CD4-positive, alpha-beta T cell (primary cell): ENCODE measurements around the gene SLC9A5. TPM values are rescaled to one million over a fixed set of nuclear protein-coding genes. Genes with fewer than 3 reads are reported as not detected.

Source experiments
- ATAC-seq: fragments of 200-7000 bp; cut with Tn5 transposase; one replicate; pipeline ENCODE4 v1.10.0; 2022; ENCODE audit warnings: mild to moderate bottlenecking; ENCODE audit not compliant: poor library complexity
- CTCF ChIA-PET: fragments of 350-600 bp; sonication (Branson Sonifier 250); formaldehyde crosslinking; loops from one replicate; lab custom pipeline; 2021; ENCODE audit warnings: antibody characterized with exemption, inconsistent platforms; lab: Charles Lee
- POLR2A ChIA-PET: fragments of 350-600 bp; sonication (Branson Sonifier 250); formaldehyde crosslinking; loops from one replicate; lab custom pipeline; 2021; ENCODE audit warnings: antibody characterized with exemption, inconsistent platforms; lab: Charles Lee
- DNase-seq, 14 experiments: peaks; one replicate each; pipeline ENCODE4 v3.0.0-alpha.2; 2013 to 2020; ENCODE audit warnings: mixed read lengths in 2 of 14
- H3K27ac ChIP-seq, 2 donors: one replicate each; pipeline versions ENCODE4 v1.5.1 to v1.7.0; 2013; ENCODE audit warnings: low read length in 2 of 2, low read depth in 1 of 2, mild to moderate bottlenecking in 1 of 2
- H3K27me3 ChIP-seq, 2 experiments: 1 replicate in 1 of 2; 2 replicates in 1 of 2; pipeline versions ENCODE4 v1.6.1 to v1.7.0; 2013; ENCODE audit warnings: low read length in 2 of 2, control low read depth in 1 of 2, mild to moderate bottlenecking in 1 of 2, moderate library complexity in 1 of 2; ENCODE audit not compliant: insufficient read depth in 2 of 2, control insufficient read depth in 1 of 2
- H3K36me3 ChIP-seq: one replicate; pipeline ENCODE4 v1.6.1; 2013; ENCODE audit warnings: low read length, control low read depth; ENCODE audit not compliant: insufficient read depth
- H3K4me1 ChIP-seq: one replicate; pipeline ENCODE4 v1.6.1; 2013; ENCODE audit warnings: low read length, control low read depth; ENCODE audit not compliant: insufficient read depth
- H3K4me3 ChIP-seq: one replicate; pipeline ENCODE4 v1.5.1; 2013; ENCODE audit warnings: mild to moderate bottlenecking, low read length, moderate library complexity
- H3K9me3 ChIP-seq, 2 experiments: 1 replicate in 1 of 2; 2 replicates in 1 of 2; pipeline versions ENCODE4 v1.6.1 to v1.7.0; 2013; ENCODE audit warnings: low read length in 2 of 2, mild to moderate bottlenecking in 2 of 2, control low read depth in 1 of 2, moderate library complexity in 1 of 2; ENCODE audit not compliant: control insufficient read depth in 1 of 2, insufficient read depth in 1 of 2
- H3K27ac Mint-ChIP-seq: one replicate; pipeline ENCODE4 v1.8.0; 2020; ENCODE audit warnings: mixed read lengths
- H3K27me3 Mint-ChIP-seq: one replicate; pipeline ENCODE4 v1.8.0; 2021; ENCODE audit warnings: mixed read lengths
- H3K36me3 Mint-ChIP-seq: one replicate; pipeline ENCODE4 v1.8.0; 2021; ENCODE audit warnings: low read depth, mixed read lengths
- H3K4me1 Mint-ChIP-seq: one replicate; pipeline ENCODE4 v1.8.0; 2021; ENCODE audit warnings: low read depth, mixed read lengths
- H3K4me3 Mint-ChIP-seq: one replicate; pipeline ENCODE4 v1.8.0; 2020; ENCODE audit warnings: mild to moderate bottlenecking, mixed read lengths
- H3K9me3 Mint-ChIP-seq: one replicate; pipeline ENCODE4 v1.8.0; 2020; ENCODE audit warnings: mixed read lengths
- CTCF ChIP-seq: fragments of 200-600 bp; IDR thresholded peaks from one replicate; pipeline ENCODE4 v1.8.0; 2022; ENCODE audit warnings: antibody characterized with exemption, mild to moderate bottlenecking
- intact Hi-C, 2 experiments: fragments of 100-400 bp; cut with DNase I in 1 of 2; cut with micrococcal nuclease in 1 of 2; formaldehyde crosslinking; loops; one replicate each; pipeline versions ENCODE4 v1.15.1 to v1.9.0; 2023 to 2025; cut with DNase I, micrococcal nuclease
- total RNA-seq, 174 experiments: library from RNA in 2 of 174; stranded (reverse) in 2 of 174; gene quantifications; one replicate each; pipeline ENCODE4 v1.2.3 and lab custom pipeline; 2021 to 2026

SLC9A5 gene
- total RNA-seq, 2 experiments from 2014 or later = 3.1 TPM

- intact Hi-C loops = loop anchor here (1.0 to 10.0 kb wide), 4 partner anchors 19 to 838 kb away; partner anchors contain the start of genes NFATC3 (in 1 of the 2), PHAF1 (in 1 of the 2), RANBP10 (in 1 of the 2) and TMEM208 (in 1 of the 2)
- peak overlapping the region; percentile 68 for H3K27ac Mint-ChIP-seq
- peaks cover 72% of the 10 kb centered on the region for H3K4me1 ChIP-seq
- ChIA-PET POLR2A (interaction anchor here (0.6 to 6.2 kb wide), 6 partner anchors 8 to 234 kb away, joined by 3 to 81 read pairs (median 4); partner anchors contain the start of genes ATP6V0D1, B3GNT9 and TMEM208), CTCF (interaction anchor here (1.3 to 5.3 kb wide), 2 partner anchors 19 to 235 kb away, joined by 3 to 31 read pairs; partner anchors contain the start of gene TMEM208)
- no peaks in the 10 kb centered on the region for H3K9me3 Mint-ChIP-seq
- peaks cover 0 to 6% of the 10 kb centered on the region in 2 experiments for H3K27me3 ChIP-seq
- peak overlapping the region; percentile 97 for H3K4me3 Mint-ChIP-seq
- peak overlapping the region; percentile 65 to 74 for H3K27ac ChIP-seq
- peak overlapping the region; percentile 87 for H3K4me3 ChIP-seq
- no peaks in the 10 kb centered on the region for H3K36me3 Mint-ChIP-seq
- DNase-seq (peak in 8 of 14 experiments; percentile 24 to 63 (median 46)), ATAC-seq (peak; percentile 4)
- peaks cover 10% of the 10 kb centered on the region for H3K27me3 Mint-ChIP-seq
- H3K9me3 ChIP-seq = no peaks in the 10 kb centered on the region
- no peak for TF ChIP-seq CTCF
- H3K36me3 ChIP-seq = no peaks in the 10 kb centered on the region
- peaks cover 42% of the 10 kb centered on the region for H3K4me1 Mint-ChIP-seq
These were observed 2.0 kb upstream of the SLC9A5 start for GRCh38 chr16:67246756-67247191.

GRCh38 chr16:67247192-67248072, 1.3 kb upstream of the SLC9A5 start, which contains the start of gene FHOD1:
Gene FHOD1 (minus strand): TSS chr16:67247481. CDS start chr16:67247410, 71 bp downstream.
- Mint-ChIP-seq H3K4me1 (peaks cover 42% of the 10 kb centered on the region), H3K36me3 (no peaks in the 10 kb centered on the region), H3K27me3 (peaks cover 13% of the 10 kb centered on the region), H3K4me3 (peak within 1 kb of the TSS; percentile 97), H3K9me3 (no peaks in the 10 kb centered on the region), H3K27ac (peak within 1 kb of the TSS; percentile 68)
- intact Hi-C loops = loop anchor here (1.0 to 10.0 kb wide), 4 partner anchors 20 to 837 kb away; partner anchors contain the start of genes NFATC3 (in 1 of the 2), PHAF1 (in 1 of the 2), RANBP10 (in 1 of the 2) and TMEM208 (in 1 of the 2)
- H3K27me3 ChIP-seq = peaks cover 0 to 6% of the 10 kb centered on the region in 2 experiments
- peak within 1 kb of the TSS; percentile 87 for H3K4me3 ChIP-seq
- H3K4me1 ChIP-seq = peaks cover 69% of the 10 kb centered on the region
- H3K36me3 ChIP-seq = no peaks in the 10 kb centered on the region
- ATAC-seq (peak; percentile 74), DNase-seq (peak; percentile 86 to 99 (median 96))
- ChIA-PET POLR2A (interaction anchor here (0.6 to 6.2 kb wide), 11 partner anchors 8 to 234 kb away, joined by 3 to 81 read pairs (median 4); partner anchors contain the start of genes ATP6V0D1, B3GNT9 and TMEM208), CTCF (interaction anchor here (1.0 to 5.3 kb wide), 5 partner anchors 20 to 417 kb away, joined by 3 to 31 read pairs (median 3); partner anchors contain the start of genes NAE1 and TMEM208)
- no peaks in the 10 kb centered on the region for H3K9me3 ChIP-seq
- peak within 1 kb of the TSS; percentile 65 to 74 for H3K27ac ChIP-seq
- no peak for TF ChIP-seq CTCF

DNA sequence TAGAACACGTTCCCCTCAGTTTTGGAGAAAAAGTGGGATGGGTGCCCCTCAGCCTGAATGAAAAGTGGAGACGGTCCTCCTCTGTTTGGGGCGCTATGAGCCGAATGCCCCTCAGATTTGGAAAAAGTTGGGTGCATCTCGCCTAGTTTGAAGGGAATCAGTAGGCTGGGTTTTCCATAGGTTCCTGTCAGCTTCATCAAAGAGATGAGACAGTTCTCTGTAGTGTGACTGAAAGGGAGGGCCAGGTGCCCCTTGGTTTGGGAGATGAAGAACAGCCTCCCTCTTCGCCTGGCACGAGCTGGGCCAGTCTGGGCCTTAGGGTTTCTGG, 742 bp upstream of the SLC9A5 start:
- ATAC-seq = no peak
- POLR2A ChIA-PET = interaction anchor here (0.9 to 6.2 kb wide), 10 partner anchors 9 to 234 kb away, joined by 3 to 81 read pairs (median 4); partner anchors contain the start of genes ATP6V0D1, B3GNT9 and TMEM208
- no peak for TF ChIP-seq CTCF
- H3K27ac ChIP-seq = no peak overlapping the region
- intact Hi-C loops = loop anchor here (5.0 to 10.0 kb wide), 3 partner anchors 141 to 837 kb away; partner anchors contain the start of genes NFATC3 (in 1 of the 2), PHAF1 (in 1 of the 2), RANBP10 (in 1 of the 2) and TSNAXIP1 (in 1 of the 2)
- peaks cover 13% of the 10 kb centered on the region for H3K27me3 Mint-ChIP-seq
- peaks cover 42% of the 10 kb centered on the region for H3K4me1 Mint-ChIP-seq
- no peaks in the 10 kb centered on the region for H3K36me3 ChIP-seq
- H3K27ac Mint-ChIP-seq = peak overlapping the region; percentile 68
- H3K4me3 ChIP-seq = peak overlapping the region; percentile 87
- peaks cover 0 to 6% of the 10 kb centered on the region in 2 experiments for H3K27me3 ChIP-seq
- peak overlapping the region; percentile 97 for H3K4me3 Mint-ChIP-seq
- CTCF ChIA-PET = interaction anchor here (1.0 to 5.3 kb wide), 4 partner anchors 21 to 417 kb away, joined by 3 to 31 read pairs (median 4); partner anchors contain the start of genes NAE1 and TMEM208
- no peaks in the 10 kb centered on the region for H3K9me3 Mint-ChIP-seq
- H3K36me3 Mint-ChIP-seq = no peaks in the 10 kb centered on the region
- no peak for DNase-seq
- peaks cover 67% of the 10 kb centered on the region for H3K4me1 ChIP-seq
- H3K9me3 ChIP-seq = no peaks in the 10 kb centered on the region
